Endothelial cell of umbilical vein (primary cell): ENCODE data around the gene SLC35A4. TPM values are rescaled to one million over a fixed set of nuclear protein-coding genes. Genes with fewer than 3 reads are reported as not detected.

Experiments used
- BruUV-seq: library from RNA; stranded (reverse); fragments of 400-500 nt; replicated peaks from 2 replicates; lab custom pipeline; 2021; lab: Mats Ljungman, UMichigan
- CTCF ChIA-PET: fragments of 300-600, 350-600 bp; sonication (Branson Sonifier 250); formaldehyde crosslinking; loops from one replicate; lab custom pipeline; 2021; ENCODE audit warnings: antibody characterized with exemption, inconsistent platforms; lab: Charles Lee
- POLR2A ChIA-PET: fragments of 300-600, 350-600 bp; sonication (Branson Sonifier 250); formaldehyde crosslinking; loops from one replicate; lab custom pipeline; 2021; ENCODE audit warnings: antibody characterized with exemption, inconsistent platforms; lab: Charles Lee
- DNase-seq: peaks from one replicate; pipeline ENCODE4 v3.0.0-alpha.2; 2011; ENCODE audit warnings: low read depth, low spot score
- FAIRE-seq: peaks from 2 replicates; lab custom pipeline; 2011; peaks lifted over from hg19 to GRCh38; lab: Jason Lieb, UNC
- H2AFZ ChIP-seq: 2 replicates; pipeline ENCODE4 v1.6.0; 2012; ENCODE audit warnings: low read depth, low read length, control low read depth, inconsistent platforms
- H3K27ac ChIP-seq: 2 replicates; pipeline ENCODE4 v1.5.1; 2011; ENCODE audit warnings: low read depth, mild to moderate bottlenecking, control low read depth, low read length, moderate library complexity; ENCODE audit not compliant: insufficient read depth
- H3K27me3 ChIP-seq, 2 experiments: 2 replicates each; pipeline versions ENCODE4 v1.6.0 to v1.6.1; 2011; ENCODE audit warnings: low read length in 2 of 2, mixed read lengths in 1 of 2; ENCODE audit not compliant: control insufficient read depth in 2 of 2, insufficient read depth in 2 of 2
- H3K36me3 ChIP-seq, 2 experiments: 2 replicates in 1 of 2; 3 replicates in 1 of 2; pipeline ENCODE4 v1.5.1; 2011; ENCODE audit warnings: low read length in 2 of 2, mild to moderate bottlenecking in 1 of 2, moderate library complexity in 1 of 2; ENCODE audit not compliant: control insufficient read depth in 2 of 2, insufficient read depth in 2 of 2; ENCODE audit errors: extremely low read depth in 1 of 2
- H3K4me1 ChIP-seq: 3 replicates; pipeline ENCODE4 v1.5.1; 2011; ENCODE audit warnings: mild to moderate bottlenecking, low read length; ENCODE audit not compliant: control insufficient read depth, insufficient read depth; ENCODE audit errors: extremely low read depth
- H3K4me2 ChIP-seq: 2 replicates; pipeline ENCODE4 v1.6.1; 2011; ENCODE audit warnings: low read length, control low read depth, mixed read lengths; ENCODE audit not compliant: insufficient read depth
- H3K4me3 ChIP-seq, 3 experiments: fragments of 200-600 bp in 1 of 3; sonication (generic), shearing (Covaris generic) in 1 of 3; replicated peaks in 1 of 3; 2 replicates each; pipeline ENCODE4 v1.5.1; 2011 to 2016; ENCODE audit warnings: control low read depth in 3 of 3, low read length in 3 of 3, mild to moderate bottlenecking in 2 of 3, inconsistent platforms in 1 of 3, low read depth in 1 of 3, moderate library complexity in 1 of 3; ENCODE audit not compliant: insufficient read depth in 1 of 3
- H3K79me2 ChIP-seq: 2 replicates; pipeline ENCODE4 v1.6.0; 2012; ENCODE audit warnings: low read length, inconsistent platforms; ENCODE audit not compliant: control insufficient read depth, insufficient read depth
- H3K9ac ChIP-seq: replicated peaks from 2 replicates; pipeline ENCODE3; 2011; ENCODE audit warnings: low read length, control low read depth; ENCODE audit not compliant: insufficient read depth; ENCODE audit errors: extremely low read depth
- H3K9me1 ChIP-seq: replicated peaks from 3 replicates; pipeline ENCODE4 v1.6.0; 2011; ENCODE audit warnings: mild to moderate bottlenecking, low read length; ENCODE audit not compliant: control insufficient read depth, insufficient read depth; ENCODE audit errors: extremely low read depth
- H3K9me3 ChIP-seq: replicated peaks from 2 replicates; pipeline ENCODE4 v1.5.1; 2012; ENCODE audit warnings: low read length, inconsistent platforms; ENCODE audit not compliant: control insufficient read depth, insufficient read depth
- H4K20me1 ChIP-seq: replicated peaks from 2 replicates; pipeline ENCODE3; 2011; ENCODE audit warnings: mild to moderate bottlenecking, low read length; ENCODE audit not compliant: control insufficient read depth, insufficient read depth; ENCODE audit errors: extremely low read depth
- EZH2 ChIP-seq: IDR thresholded peaks from 2 replicates; pipeline ENCODE4 v1.6.1; 2012; ENCODE audit warnings: borderline replicate concordance, low read depth, mild to moderate bottlenecking, moderate library complexity, low read length, inconsistent platforms; ENCODE audit not compliant: severe bottlenecking
- FOS ChIP-seq: IDR thresholded peaks from 2 replicates; pipeline ENCODE4 v1.6.1; 2011; ENCODE audit warnings: mild to moderate bottlenecking, low read length, moderate library complexity, borderline replicate concordance; ENCODE audit not compliant: insufficient read depth
- GATA2 ChIP-seq: IDR thresholded peaks from 2 replicates; pipeline ENCODE4 v1.7.0; 2011; ENCODE audit warnings: low read depth, mild to moderate bottlenecking, moderate library complexity, mixed read lengths, low read length; ENCODE audit not compliant: insufficient read length, insufficient read depth
- JUN ChIP-seq: IDR thresholded peaks from 2 replicates; pipeline ENCODE4 v1.6.1; 2011; ENCODE audit warnings: borderline replicate concordance, low read depth; ENCODE audit not compliant: insufficient read length, insufficient read depth
- MYC ChIP-seq: IDR thresholded peaks from one replicate; pipeline ENCODE4 v1.6.1; 2011; ENCODE audit warnings: mild to moderate bottlenecking, low read depth, low read length
- POLR2A ChIP-seq: IDR thresholded peaks from 2 replicates; pipeline ENCODE4 v1.6.1; 2012; ENCODE audit warnings: low read depth, mild to moderate bottlenecking, control low read depth, low read length
- POLR2AphosphoS5 ChIP-seq: IDR thresholded peaks from 2 replicates; pipeline ENCODE4 v1.6.1; 2012; ENCODE audit warnings: low read depth, mild to moderate bottlenecking, control low read depth, low read length, moderate library complexity; ENCODE audit not compliant: insufficient read depth
- dilution Hi-C: fragments of 300-500 bp; cut with MboI; formaldehyde crosslinking; loops from one replicate; pipeline ENCODE4 v1.15.0; 2019; ENCODE audit warnings: low sequenced_read_pairs; ENCODE audit not compliant: extremely low pct_ligation_motif_present
- intact Hi-C: fragments of 100-400 bp; cut with micrococcal nuclease; formaldehyde crosslinking; loops from one replicate; pipeline ENCODE4 v1.10.0; 2022
- polyA plus RNA-seq, 4 experiments: library from polyadenylated mRNA; depleted of rRNA in 3 of 4; stranded (reverse) in 3 of 4; unstranded in 1 of 4; fragments of >200 nt; gene quantifications; 2 replicates each; pipeline versions ENCODE4 v1.2.1 to v1.2.3, GENCODE V29; 2011 to 2012; ENCODE audit warnings: missing spikeins in 1 of 4
- total RNA-seq: library from RNA; stranded (reverse); gene quantifications from 2 replicates; pipeline ENCODE4 v1.2.3, GENCODE V29; 2021
- TF ChIP-seq, protein P1 (sequence below): IDR thresholded peaks from 2 replicates; pipeline ENCODE4 v1.6.1; 2011; ENCODE audit not compliant: insufficient read depth, insufficient read length
- TF ChIP-seq, protein P2 (sequence below), 2 donors: IDR thresholded peaks; 1 replicate in 1 of 2; 2 replicates in 1 of 2; pipeline ENCODE4 v1.5.1; 2011; ENCODE audit warnings: low read length in 2 of 2, mild to moderate bottlenecking in 2 of 2, moderate library complexity in 2 of 2, control low read depth in 1 of 2, inconsistent platforms in 1 of 2, low read depth in 1 of 2; ENCODE audit not compliant: insufficient read depth in 1 of 2; ENCODE audit errors: extremely low read depth in 1 of 2

The SLC35A4 gene
- total and polyA plus RNA-seq, 2 donors (not counting 3 experiments of a cell fraction or from before 2014, with no cell fraction given) = 65.6 to 118 TPM

DNA sequence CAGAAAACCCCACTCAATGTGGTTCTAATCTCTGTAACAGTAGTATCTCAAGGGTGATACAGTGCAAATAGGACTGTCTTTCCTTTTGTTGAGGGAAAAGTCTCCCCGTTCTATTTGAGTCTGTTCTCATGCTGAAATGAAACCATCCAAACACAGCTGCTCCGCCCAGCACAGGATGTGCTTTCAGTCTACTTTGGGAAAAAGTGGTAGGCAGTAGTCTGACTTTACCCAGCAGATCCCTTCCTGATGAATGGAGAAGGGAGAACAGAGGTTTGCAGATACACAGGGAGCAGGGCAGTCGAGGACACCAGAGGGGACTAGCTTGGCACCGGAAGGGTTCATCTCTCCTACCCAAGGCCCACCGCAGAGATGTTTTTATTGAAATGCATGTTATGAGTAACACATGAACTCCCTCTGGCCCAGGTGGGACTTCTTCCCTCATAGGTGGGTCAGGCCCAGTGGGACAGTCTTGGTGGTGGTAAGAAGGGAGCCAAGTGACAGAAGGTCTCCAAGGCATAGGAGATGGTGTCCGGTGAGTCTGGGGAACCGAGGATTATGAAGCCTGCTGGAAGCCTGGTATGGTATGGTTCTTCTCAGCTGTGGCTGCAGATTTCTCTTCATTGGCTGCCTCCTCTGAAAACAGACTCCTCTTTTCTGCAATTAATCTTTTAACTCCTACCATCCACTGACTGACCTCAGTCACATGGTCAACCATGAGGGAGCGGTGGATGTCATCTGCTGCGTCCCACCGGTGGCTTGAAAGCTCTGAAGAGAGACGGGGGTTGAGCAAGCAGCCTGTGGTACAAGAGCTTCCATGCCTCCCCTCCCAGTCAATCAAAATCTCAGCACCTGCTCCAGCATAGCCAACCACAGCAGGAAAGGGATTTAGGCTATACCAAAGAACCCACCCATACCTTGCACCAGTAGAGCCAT lies 14.2 kb upstream of the SLC35A4 start:
- intact Hi-C loops = no loop called here
- H3K4me2 ChIP-seq = no peak overlapping the region
- H2AFZ ChIP-seq = no peak overlapping the region
- peaks cover 10 to 11% of the 10 kb centered on the region in 2 experiments for H3K36me3 ChIP-seq
- DNase-seq (no peak), FAIRE-seq (no peak)
- no peak overlapping the region for H3K27ac ChIP-seq
- CTCF ChIA-PET = interaction anchor here (1.5 to 3.9 kb wide), 2 partner anchors 11 to 85 kb away, joined by 3 to 50 read pairs; no protein-coding TSS in a partner anchor
- H3K9me1 ChIP-seq = no peaks in the 10 kb centered on the region
- H3K9me3 ChIP-seq = no peaks in the 10 kb centered on the region
- H3K27me3 ChIP-seq = no peaks in the 10 kb centered on the region
- POLR2A ChIA-PET = interaction anchor here (0.6 to 0.9 kb wide), 2 partner anchors 97 to 146 kb away, joined by 3 to 5 read pairs; partner anchors contain the start of genes IK and NDUFA2
- BruUV-seq = no TSS peak
- TF ChIP-seq, protein P1, sequence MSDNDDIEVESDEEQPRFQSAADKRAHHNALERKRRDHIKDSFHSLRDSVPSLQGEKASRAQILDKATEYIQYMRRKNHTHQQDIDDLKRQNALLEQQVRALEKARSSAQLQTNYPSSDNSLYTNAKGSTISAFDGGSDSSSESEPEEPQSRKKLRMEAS = no peak
- TF ChIP-seq FOS (no peak), POLR2AphosphoS5 (no peak), MYC (no peak), POLR2A (no peak), GATA2 (no peak), EZH2 (no peak), JUN (no peak)
- TF ChIP-seq, protein P2, sequence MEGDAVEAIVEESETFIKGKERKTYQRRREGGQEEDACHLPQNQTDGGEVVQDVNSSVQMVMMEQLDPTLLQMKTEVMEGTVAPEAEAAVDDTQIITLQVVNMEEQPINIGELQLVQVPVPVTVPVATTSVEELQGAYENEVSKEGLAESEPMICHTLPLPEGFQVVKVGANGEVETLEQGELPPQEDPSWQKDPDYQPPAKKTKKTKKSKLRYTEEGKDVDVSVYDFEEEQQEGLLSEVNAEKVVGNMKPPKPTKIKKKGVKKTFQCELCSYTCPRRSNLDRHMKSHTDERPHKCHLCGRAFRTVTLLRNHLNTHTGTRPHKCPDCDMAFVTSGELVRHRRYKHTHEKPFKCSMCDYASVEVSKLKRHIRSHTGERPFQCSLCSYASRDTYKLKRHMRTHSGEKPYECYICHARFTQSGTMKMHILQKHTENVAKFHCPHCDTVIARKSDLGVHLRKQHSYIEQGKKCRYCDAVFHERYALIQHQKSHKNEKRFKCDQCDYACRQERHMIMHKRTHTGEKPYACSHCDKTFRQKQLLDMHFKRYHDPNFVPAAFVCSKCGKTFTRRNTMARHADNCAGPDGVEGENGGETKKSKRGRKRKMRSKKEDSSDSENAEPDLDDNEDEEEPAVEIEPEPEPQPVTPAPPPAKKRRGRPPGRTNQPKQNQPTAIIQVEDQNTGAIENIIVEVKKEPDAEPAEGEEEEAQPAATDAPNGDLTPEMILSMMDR (IDR thresholded peaks at IDR 0.05; ENCODE audit: extremely low read depth in 1 of 2, insufficient read depth in 1 of 2, low read depth in 1 of 2, low read length in 2 of 2) = no peak
- peaks cover 24% of the 10 kb centered on the region for H3K4me1 ChIP-seq
- peaks cover 20% of the 10 kb centered on the region for H3K79me2 ChIP-seq
- dilution Hi-C loops = no loop called here
- H3K9ac ChIP-seq = no peak overlapping the region
- H4K20me1 ChIP-seq = no peaks in the 10 kb centered on the region
- no peak overlapping the region for H3K4me3 ChIP-seq
